NB4 (cell line): ENCODE measurements around the gene ERVFRD-1.

Source experiments
- DNase-seq: peaks from one replicate; pipeline ENCODE4 v3.0.0; 2010; ENCODE audit warnings: low read depth
- H3K4me3 ChIP-seq: one replicate; pipeline ENCODE4 v1.5.1; 2011; ENCODE audit warnings: mild to moderate bottlenecking, low read depth, low read length, moderate library complexity
- CTCF ChIP-seq: IDR thresholded peaks from one replicate; pipeline ENCODE4 v1.5.1; 2012; ENCODE audit warnings: low read depth, low read length
- MAX ChIP-seq: IDR thresholded peaks from 2 replicates; pipeline ENCODE4 v1.6.1; 2011; ENCODE audit warnings: low read depth, low read length
- MYC ChIP-seq: IDR thresholded peaks from 2 replicates; pipeline ENCODE4 v1.6.1; 2011; ENCODE audit warnings: low read depth, low read length
- POLR2A ChIP-seq: IDR thresholded peaks from 2 replicates; pipeline ENCODE4 v1.6.1; 2011; ENCODE audit warnings: mild to moderate bottlenecking; ENCODE audit not compliant: insufficient read length; ENCODE audit errors: extremely low read depth

ERVFRD-1 gene

GRCh38 chr6:11064836-11065235 is 46.7 kb downstream of the ERVFRD-1 start:
- no peak for DNase-seq
- no peak for TF ChIP-seq CTCF
- no peak overlapping the region for H3K4me3 ChIP-seq

GRCh38 chr6:11062715-11063114 is 48.8 kb downstream of the ERVFRD-1 start:
- TF ChIP-seq MAX (no peak), MYC (no peak), CTCF (no peak), POLR2A (no peak)
- no peak overlapping the region for H3K4me3 ChIP-seq
- no peak for DNase-seq

GRCh38 chr6:11062083-11062482 is 49.4 kb downstream of the ERVFRD-1 start:
- H3K4me3 ChIP-seq = no peak overlapping the region
- TF ChIP-seq CTCF (no peak), MAX (no peak), POLR2A (no peak), MYC (no peak)
- no peak for DNase-seq

GRCh38 chr6:11058406-11058805 is 53.1 kb downstream of the ERVFRD-1 start:
- TF ChIP-seq POLR2A (no peak), MYC (no peak), CTCF (no peak), MAX (no peak)
- no peak overlapping the region for H3K4me3 ChIP-seq
- no peak for DNase-seq

GRCh38 chr6:11056871-11057270 is 54.7 kb downstream of the ERVFRD-1 start:
- DNase-seq = no peak

GRCh38 chr6:11055127-11055627 is 56.3 kb downstream of the ERVFRD-1 start:
- H3K4me3 ChIP-seq = no peak overlapping the region
- DNase-seq = no peak
- no peak for TF ChIP-seq POLR2A
- TF ChIP-seq MYC = no peak
- TF ChIP-seq MAX = no peak
- TF ChIP-seq CTCF = no peak

More at GRCh38 chr6:11056871-11057270, 54.7 kb downstream of the ERVFRD-1 start:
- H3K4me3 ChIP-seq = no peak overlapping the region
- TF ChIP-seq POLR2A = no peak
- no peak for TF ChIP-seq CTCF
